Astrocyte of the spinal cord (primary cell): ENCODE results near the gene TUT7.

ENCODE experiments used
- DNase-seq: peaks from one replicate; pipeline ENCODE4 v3.0.0; 2011; ENCODE audit warnings: low read depth, low spot score
- H3K4me3 ChIP-seq: 2 replicates; pipeline ENCODE4 v1.5.1; 2011; ENCODE audit warnings: low read depth, mild to moderate bottlenecking, low read length, moderate library complexity
- in situ Hi-C: cut with HindIII; loops from 2 replicates; pipeline ENCODE4 v1.10.0; 2017; ENCODE audit warnings: low sequenced_read_pairs
- TF ChIP-seq, protein P1 (sequence below): IDR thresholded peaks from 2 replicates; pipeline ENCODE4 v1.5.1; 2012; ENCODE audit warnings: low read depth, mild to moderate bottlenecking, low read length, inconsistent platforms

TUT7 gene

DNA sequence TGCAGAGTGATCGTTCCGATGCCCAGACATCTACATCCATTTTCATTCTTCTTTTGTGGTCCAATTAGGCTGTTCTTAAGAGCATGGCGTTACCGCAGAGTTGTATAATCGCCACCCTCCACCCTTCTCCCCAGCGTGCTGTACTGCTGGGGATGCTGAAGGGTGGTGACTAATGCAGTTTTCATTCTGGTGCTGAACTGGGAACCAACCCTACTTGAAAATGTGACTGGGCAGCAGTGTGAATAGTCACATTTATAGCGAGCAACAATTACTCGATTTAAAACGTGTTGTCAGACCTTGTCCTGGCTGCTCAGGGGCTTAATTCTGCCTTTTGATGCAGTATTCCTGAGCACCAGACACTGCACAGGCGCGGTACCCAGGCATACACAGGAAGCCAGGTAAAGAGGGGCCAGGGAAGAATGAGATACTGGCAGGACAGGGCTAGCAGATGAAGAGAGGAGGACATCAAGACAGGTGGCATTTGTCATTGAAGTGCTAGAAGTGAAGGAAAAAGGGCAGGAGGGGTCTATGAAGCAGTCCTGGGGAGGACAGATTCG, 71.2 kb downstream of the TUT7 start:
- TF ChIP-seq, protein P1, sequence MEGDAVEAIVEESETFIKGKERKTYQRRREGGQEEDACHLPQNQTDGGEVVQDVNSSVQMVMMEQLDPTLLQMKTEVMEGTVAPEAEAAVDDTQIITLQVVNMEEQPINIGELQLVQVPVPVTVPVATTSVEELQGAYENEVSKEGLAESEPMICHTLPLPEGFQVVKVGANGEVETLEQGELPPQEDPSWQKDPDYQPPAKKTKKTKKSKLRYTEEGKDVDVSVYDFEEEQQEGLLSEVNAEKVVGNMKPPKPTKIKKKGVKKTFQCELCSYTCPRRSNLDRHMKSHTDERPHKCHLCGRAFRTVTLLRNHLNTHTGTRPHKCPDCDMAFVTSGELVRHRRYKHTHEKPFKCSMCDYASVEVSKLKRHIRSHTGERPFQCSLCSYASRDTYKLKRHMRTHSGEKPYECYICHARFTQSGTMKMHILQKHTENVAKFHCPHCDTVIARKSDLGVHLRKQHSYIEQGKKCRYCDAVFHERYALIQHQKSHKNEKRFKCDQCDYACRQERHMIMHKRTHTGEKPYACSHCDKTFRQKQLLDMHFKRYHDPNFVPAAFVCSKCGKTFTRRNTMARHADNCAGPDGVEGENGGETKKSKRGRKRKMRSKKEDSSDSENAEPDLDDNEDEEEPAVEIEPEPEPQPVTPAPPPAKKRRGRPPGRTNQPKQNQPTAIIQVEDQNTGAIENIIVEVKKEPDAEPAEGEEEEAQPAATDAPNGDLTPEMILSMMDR = no peak
- peak; percentile 92 for DNase-seq
- peak overlapping the region; percentile 88 for H3K4me3 ChIP-seq
- in situ Hi-C loops = no loop called here

DNA sequence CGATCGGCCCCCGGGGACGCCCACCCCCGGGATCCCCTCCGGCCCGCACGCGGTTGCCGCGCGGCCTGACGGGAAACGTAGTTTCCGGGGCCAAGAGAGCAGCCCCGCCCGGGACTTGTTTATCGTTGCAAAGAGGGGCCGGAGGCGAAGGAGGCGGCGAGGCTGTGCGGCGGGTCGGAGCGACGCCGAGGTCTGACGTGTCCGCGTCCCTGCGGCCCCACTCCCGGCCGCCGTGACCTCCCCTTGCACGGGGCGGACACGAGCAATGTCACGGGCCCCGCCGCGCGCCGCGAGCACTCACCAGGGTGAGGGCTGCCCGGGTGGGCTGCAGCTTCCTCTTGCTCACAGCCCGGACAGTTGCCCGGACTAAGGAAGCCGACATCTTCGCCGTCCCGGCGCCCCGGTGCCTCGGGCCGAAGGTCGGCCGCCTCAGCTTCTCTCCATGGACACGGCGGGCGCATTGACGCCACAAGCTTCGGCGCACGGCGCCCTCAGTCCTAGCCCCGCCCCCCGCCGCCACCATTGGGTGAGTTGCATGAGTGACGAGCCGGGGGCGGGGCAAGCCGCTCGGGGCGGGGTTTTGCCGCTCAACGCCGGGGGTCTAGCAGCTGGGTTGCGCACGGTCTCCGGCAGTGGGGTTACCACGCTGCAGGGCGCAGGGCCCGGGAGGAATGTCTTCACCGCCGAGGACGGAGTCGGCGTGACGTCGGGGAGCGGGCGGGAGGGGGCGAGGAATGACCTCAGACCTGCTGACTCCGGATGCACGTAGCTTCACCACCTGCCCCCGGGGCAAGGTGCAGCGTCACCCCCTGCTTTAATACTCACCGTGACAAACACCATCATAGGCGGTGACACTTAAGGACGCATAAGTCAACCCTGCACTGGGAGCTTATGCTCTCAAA, 71.9 kb downstream of the TUT7 start, which contains the start of gene ISCA1:
TSS of gene ISCA1 (minus strand) at position 462 of the 902 bp plus-strand sequence. CDS start at position 382, 80 bp downstream.
- H3K4me3 ChIP-seq = peak within 1 kb of the TSS; percentile 88
- in situ Hi-C loops = no loop called here
- TF ChIP-seq, protein P1 = no peak
- DNase-seq = peak; percentile 96

DNA sequence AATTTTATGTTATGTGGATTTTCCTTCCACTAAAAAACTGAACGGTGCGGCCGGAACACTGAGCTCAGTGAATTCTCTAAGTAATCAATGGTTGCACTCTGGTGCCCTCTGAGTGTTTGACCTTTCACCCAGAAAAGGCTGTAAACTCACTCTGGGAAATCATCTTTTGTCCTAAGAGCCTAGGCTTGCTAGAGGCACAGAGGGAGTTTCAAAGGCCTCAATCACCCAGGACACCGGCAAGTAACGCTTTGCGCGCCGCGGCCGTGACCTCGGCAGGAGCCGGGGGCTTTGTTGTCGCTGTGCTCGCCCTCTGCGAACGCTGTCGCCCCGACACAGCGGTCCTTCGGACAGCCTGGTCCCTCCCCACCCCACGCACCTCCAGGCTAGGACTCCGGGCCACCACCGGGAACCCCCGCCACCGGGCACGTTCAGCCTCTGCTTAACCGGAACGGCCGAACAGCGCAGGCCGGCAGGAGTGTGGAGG, 72.6 kb downstream of the TUT7 start:
- peak overlapping the region; percentile 88 for H3K4me3 ChIP-seq
- in situ Hi-C loops = no loop called here
- TF ChIP-seq, protein P1 = no peak
- DNase-seq = no peak

DNA sequence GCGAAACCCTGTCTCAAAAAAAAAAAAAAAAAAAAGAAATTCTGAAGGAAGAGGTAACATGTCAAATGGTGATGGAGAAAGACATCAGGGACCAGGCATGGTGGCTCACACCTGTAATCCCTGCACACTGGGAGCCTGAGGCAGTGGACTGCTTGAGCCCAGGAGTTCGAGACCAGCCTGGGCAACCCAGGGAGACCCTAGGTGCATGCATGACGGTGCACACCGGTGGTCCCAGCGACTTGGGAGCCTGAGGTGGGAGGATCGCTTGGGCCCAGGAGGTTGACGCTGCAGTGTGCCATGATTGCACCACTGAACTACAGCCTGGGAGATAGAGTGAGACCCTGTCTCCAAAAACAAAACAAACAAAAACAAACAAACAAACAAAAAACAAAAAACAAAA, 73.6 kb downstream of the TUT7 start:
- no peak overlapping the region for H3K4me3 ChIP-seq
- in situ Hi-C loops = no loop called here
- no peak for DNase-seq
- TF ChIP-seq, protein P1 = no peak

DNA sequence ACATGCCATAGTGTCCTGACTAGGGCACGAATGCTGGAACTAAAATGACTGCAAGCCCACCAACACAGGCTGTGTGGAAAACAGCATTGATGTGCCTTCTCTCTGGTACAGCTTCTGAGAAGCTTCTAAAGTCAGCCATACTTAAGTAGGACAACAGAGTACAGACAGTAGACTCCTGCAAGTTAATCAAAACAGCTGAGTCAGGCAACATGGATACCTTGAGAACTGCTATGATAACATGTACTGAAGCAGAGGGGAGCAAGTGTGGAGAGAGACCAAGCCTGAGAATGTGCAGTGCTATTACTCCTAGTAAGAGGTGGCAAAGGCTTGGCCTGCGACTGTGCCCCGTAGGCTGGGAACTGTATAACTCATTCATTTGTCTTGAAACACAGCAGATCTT, 74.4 kb downstream of the TUT7 start:
- H3K4me3 ChIP-seq = no peak overlapping the region
- DNase-seq = no peak
- TF ChIP-seq, protein P1 = no peak
- in situ Hi-C loops = no loop called here

DNA sequence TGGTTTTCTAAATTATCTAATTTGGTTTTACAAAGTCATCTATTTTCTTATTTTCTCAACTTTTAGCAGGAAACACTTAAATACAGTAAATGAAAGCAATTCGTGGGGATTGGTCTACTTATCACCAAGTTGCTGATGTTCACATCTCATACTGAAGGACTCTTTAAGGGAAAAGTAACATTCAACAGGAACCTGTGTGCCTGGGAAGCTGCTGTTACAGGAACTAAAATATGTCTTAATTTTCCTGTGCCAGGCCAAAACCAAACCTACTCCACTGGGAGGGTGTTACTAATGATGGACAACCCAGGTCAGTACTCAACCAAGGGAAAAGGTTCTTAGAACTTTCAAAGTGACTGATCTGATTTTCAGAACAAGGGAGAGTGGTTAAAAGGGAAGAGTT, 77.1 kb downstream of the TUT7 start:
- TF ChIP-seq, protein P1 = no peak
- in situ Hi-C loops = no loop called here
- no peak for DNase-seq
- H3K4me3 ChIP-seq = no peak overlapping the region
